ENCODE data around the gene FGD2.
"Not testable (repeated sequence)": the region's sequence is repeated elsewhere in the genome, so short reads cannot be mapped to it uniquely, and the experiment has no call there.

Gene FGD2

DNA sequence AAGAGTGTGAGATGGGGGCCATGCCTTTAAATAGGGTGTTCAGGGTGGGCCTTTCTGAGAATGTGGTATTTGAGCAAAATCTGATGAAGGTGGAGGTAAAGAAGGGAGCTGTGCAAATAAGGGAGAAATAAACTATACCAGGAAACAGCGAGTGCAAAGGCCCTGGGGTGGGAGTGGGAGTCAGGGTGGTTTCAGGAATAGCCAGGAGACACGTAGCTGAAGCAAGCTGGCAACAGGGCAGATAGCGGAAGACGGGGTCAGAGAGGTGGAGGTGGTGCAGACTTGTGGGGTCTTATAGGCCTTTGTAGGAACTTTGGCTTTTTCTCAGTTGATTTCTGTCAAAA lies 51.6 kb downstream of the FGD2 start:
- no peak for DNase-seq (ENCODE audit: low spot score)
- no peak for FAIRE-seq

- no peak for FAIRE-seq
Observed at GRCh38 chr6:37057678-37058077, 52.2 kb downstream of the FGD2 start.

GRCh38 chr6:37058084-37058586 lies 52.7 kb downstream of the FGD2 start:
- no peak for DNase-seq (ENCODE audit: low spot score)

More at GRCh38 chr6:37057678-37058077, 52.2 kb downstream of the FGD2 start:
- DNase-seq (ENCODE audit: low spot score) = no peak

GRCh38 chr6:37058984-37059343 lies 53.5 kb downstream of the FGD2 start:
- FAIRE-seq = not testable (repeated sequence)

More at GRCh38 chr6:37058084-37058586, 52.7 kb downstream of the FGD2 start:
- FAIRE-seq = no peak

DNA sequence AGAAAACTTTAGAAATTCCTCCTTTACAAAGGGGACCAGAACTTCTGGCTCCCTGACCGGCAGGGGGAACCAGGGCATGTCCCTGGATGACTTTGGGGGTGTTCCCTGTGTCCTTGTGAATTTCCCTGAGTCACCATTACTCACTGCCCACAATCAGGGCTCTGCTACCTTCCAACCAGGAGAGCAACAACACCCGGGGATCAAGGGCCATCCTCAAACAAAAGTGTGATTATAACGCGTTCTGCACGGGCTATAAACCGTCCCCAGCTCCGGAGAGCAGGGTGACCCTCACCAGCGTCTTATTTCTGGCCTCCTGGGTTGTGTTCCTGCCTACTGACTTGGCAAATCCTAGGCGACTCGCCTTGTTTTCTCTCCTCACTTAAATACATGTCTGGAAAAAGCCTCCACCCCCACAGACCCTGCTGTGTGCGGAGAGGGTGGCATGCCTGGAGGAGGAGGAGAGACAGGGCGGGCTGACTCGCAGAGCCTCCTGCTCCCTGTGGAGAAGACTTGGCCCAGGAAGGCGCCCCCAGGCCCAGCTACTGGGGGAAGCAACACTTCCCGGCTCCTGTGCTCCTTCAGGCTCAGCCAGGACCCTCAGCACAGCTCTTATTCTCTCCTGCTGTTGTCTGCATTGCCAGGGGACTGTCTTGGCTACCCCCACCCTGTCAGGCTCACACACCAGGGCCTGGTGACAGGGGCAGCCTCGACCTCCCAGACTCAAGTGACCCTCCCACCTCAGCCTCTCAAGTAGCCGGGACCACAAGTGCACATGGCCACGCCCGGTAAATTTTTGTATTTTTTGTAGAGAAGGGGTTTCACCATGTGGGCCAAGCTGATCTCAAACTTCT lies 54.1 kb downstream of the FGD2 start:
- DNase-seq (ENCODE audit: low spot score) (peak; percentile 92), FAIRE-seq (peak; percentile 74)

More at GRCh38 chr6:37058984-37059343, 53.5 kb downstream of the FGD2 start:
- not testable (repeated sequence) for DNase-seq (ENCODE audit: low spot score)

DNA sequence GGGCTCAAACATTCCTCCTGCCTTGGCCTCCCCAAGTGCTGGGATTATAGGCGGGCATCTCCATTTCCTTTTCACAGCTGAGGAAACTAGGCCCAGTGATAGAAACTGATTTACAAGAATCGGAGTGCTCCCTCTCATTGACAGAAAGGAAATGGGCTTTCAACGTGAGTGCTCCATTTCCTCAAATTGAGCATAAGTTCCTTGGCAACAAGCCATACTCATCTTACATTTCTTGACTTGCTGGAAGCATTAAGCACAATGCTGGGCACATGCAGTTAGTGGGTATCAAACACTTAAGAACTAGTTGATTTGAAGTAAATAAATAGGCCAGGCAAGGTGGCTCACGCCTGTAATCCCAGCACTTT lies 54.7 kb downstream of the FGD2 start:
- FAIRE-seq (no peak), DNase-seq (ENCODE audit: low spot score) (no peak)

DNA sequence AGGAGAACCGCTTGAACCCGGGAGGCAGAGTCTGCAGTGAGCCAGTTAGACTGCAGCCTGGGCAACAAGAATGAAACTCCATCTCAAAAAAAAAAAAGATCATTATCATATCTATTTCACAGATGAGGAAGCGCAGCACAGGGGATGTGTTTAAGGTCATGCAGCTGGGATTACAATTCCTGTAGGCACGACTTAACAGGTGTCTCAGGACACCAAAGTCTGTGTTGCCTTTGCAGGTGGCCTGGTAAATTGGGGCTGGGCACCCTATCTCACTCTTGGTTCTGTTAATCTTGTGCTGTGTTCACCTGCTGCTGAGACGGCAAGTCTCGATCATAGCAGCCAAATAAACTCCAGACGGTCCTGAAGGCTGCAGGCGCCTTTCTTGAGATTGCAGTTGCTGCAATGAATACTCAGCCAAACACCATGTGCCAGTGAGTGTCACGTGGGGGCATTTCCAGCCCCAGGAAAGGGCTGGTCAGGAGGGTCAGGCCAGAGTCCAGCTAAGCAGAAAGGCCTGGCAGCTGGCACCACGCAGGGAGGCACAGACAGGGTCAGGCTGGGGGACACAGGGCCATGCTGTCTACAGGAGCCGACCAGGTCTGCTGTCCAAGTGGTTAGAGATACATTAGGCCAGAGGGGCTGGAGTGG lies 55.8 kb downstream of the FGD2 start:
- FAIRE-seq (no peak), DNase-seq (ENCODE audit: low spot score) (no peak)

DNA sequence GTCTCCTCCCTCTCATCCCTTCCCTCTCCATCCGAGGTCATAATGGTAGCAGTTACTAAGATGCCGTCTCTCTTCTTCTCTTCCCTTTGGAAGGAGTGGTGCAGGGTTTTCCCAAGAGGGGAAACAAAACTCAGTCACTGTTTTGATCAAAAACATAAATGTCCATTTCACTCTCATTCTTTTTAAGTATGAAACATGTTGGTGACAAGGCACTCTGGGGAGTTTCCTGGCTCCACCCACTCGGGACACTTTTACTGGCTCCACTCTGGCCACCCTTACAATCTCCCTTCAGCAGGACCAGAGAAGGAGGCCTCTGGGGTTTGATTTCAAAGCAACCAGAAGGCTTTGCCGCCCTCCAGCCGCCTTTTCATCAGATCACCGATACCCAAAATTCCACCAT lies 57.0 kb downstream of the FGD2 start:
- FAIRE-seq = no peak
- DNase-seq (ENCODE audit: low spot score) = no peak

GRCh38 chr6:37068356-37069270 lies 63.2 kb downstream of the FGD2 start:
- FAIRE-seq (no peak), DNase-seq (ENCODE audit: low spot score) (no peak)

- DNase-seq (ENCODE audit: low spot score) = no peak
- no peak for FAIRE-seq
Observed at GRCh38 chr6:37069639-37070038, 64.2 kb downstream of the FGD2 start.

GRCh38 chr6:37072526-37072925 lies 67.1 kb downstream of the FGD2 start:
- FAIRE-seq (no peak), DNase-seq (ENCODE audit: low spot score) (no peak)

DNA sequence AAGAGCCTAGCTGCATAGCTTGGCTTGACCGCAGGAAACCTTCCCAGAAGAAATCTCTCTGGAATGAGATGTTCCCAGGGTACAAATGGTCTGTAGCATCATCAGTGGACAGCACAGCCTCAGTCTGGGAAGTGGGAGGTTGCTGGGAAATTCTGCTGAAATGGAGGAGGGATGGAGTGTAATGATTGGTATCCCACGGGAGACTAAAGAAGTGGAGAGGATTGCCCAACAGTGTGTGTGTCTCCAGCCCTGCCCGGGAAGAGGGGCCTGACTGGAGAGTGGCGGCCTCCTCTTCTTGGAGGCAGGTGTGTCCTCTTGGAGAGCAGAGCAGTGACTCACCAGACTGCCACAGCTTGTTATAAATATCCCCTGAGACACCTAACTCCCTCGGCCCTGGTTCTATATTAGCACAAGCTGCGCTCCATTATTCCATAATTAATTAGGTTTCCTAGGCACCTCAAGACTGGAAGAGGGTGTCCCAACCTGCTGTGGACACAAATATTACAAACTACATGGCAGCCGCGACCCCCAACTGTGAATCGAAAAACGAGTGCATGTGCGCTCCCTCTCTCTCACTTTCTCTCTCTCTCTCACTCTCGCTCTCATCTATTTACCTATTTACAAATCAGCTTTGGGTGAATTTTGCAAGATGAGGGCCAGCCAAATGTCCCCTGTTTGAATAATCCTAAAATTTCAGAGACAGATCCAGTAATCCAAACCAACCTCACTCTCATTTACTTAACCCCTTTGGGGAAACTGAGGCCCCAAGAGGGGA lies 68.8 kb downstream of the FGD2 start:
- FAIRE-seq (no peak), DNase-seq (ENCODE audit: low spot score) (no peak)

DNA sequence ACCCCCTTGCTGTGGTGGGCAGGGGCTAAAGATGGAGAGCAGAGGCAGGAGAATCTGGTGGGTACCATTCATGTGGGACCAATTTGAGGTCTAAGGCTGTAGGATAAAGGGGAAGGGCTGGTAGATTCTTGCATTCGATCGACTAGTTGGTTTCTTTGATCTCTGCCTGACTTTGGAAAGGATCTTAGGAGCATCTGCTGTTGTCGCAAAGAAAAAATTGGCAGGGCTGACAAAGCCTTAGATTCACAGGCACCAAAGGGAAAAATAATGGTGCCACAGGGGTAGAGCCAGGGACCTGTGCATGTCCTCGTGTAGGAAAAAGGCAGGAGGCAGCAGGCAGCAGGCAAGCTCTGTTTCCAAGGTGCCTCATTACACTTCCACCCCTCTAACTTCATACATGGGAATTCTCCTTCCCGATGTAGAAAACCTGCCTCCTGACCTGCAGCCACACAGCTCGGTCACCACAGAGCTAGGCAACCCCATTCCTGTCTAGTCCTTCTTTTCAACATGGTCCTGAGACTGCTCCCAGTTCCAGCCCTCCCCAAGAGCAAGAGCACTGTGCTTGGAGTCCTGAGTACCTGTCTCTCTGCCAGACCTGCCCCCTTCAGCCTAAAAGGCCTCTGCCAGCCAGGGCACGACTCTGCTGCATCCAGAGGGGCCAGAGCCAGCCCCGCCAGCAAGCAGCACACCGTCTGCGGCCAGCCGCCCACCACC lies 71.9 kb downstream of the FGD2 start:
- DNase-seq (ENCODE audit: low spot score) = no peak
- no peak for FAIRE-seq

- FAIRE-seq = no peak
- no peak for DNase-seq (ENCODE audit: low spot score)
Observed at GRCh38 chr6:37077905-37078296, 72.4 kb downstream of the FGD2 start.

Data from RCC 7860 (cell line).